Kidney epithelial cell (primary cell): Measurements from ENCODE around the gene BCAR1. TPM values are rescaled to one million over a fixed set of nuclear protein-coding genes. Genes with fewer than 3 reads are reported as not detected.
"Not testable (repeated sequence)": the region's sequence is repeated elsewhere in the genome, so short reads cannot be mapped to it uniquely, and the experiment has no call there.

Source experiments
- DNase-seq: peaks from one replicate; pipeline ENCODE4 v3.0.0-alpha.2; 2010; ENCODE audit warnings: low read depth
- H3K27me3 ChIP-seq: 2 replicates; pipeline ENCODE4 v1.6.0; 2011; ENCODE audit warnings: low read length; ENCODE audit not compliant: control insufficient read depth, insufficient read depth
- H3K36me3 ChIP-seq: 2 replicates; pipeline ENCODE4 v1.5.1; 2011; ENCODE audit warnings: low read length; ENCODE audit not compliant: control insufficient read depth, insufficient read depth
- H3K4me3 ChIP-seq: 2 replicates; pipeline ENCODE4 v1.5.1; 2011; ENCODE audit warnings: low read depth, mild to moderate bottlenecking, control low read depth, low read length
- CTCF ChIP-seq: IDR thresholded peaks from 2 replicates; pipeline ENCODE4 v1.5.1; 2011; ENCODE audit warnings: mild to moderate bottlenecking, moderate library complexity, low read length, control low read depth, inconsistent platforms; ENCODE audit not compliant: insufficient read depth, poor library complexity, severe bottlenecking
- total RNA-seq: library from RNA; depleted of rRNA; stranded (reverse); fragments of >200 nt; gene quantifications from 2 replicates; pipeline ENCODE4 v1.2.3, GENCODE V29; 2015

BCAR1 gene
- total RNA-seq, 1 donor from 2014 or later: 93.8 TPM

- H3K4me3 ChIP-seq, H3K27me3 ChIP-seq, DNase-seq, H3K36me3 ChIP-seq: not testable (repeated sequence)
These were observed 46.5 kb downstream of the BCAR1 start for GRCh38 chr16:75204905-75205304.

DNA sequence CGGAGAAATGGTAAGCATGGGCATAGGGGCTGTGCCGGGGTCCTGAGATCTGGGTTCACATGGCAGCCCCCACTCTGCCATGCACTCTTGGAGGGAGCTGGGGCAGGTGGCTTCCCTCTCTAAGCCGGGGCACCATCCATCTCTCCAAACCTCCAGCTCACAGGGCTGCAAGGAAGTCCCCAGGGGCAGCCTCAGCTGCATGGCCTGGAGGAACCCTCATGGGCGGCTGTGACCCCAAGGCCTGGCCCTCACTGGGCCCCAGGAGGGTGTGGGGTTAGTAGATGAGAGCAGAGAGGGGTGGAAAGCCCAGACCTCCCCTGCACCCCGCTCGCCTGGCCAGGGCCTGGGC is 47.0 kb downstream of the BCAR1 start:
- DNase-seq: no peak
- no peak for TF ChIP-seq CTCF
- Histone ChIP-seq H3K27me3 (no peaks in the 10 kb centered on the region), H3K4me3 (no peak overlapping the region), H3K36me3 (no peaks in the 10 kb centered on the region)

- DNase-seq: no peak
These were observed 47.6 kb downstream of the BCAR1 start for GRCh38 chr16:75203667-75204409.

DNA sequence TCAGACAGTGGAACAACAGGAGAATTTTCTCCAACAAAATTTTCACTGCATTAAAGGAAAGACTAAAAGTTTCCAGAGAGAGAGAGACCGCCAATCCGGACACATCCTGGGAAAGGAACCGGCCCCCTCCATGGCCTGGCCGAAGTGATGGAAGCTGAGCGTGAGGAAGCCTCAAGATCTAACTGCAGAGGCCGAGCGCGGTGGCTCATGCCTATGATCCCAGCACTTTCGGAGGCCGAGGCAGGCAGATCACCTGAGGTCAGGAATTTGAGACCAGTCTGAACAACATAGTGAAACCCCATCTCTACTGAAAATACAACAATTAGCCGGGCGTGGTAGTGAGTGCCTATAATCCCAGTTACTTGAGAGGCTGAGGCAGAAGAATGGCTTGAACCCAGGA is 48.3 kb downstream of the BCAR1 start:
- Histone ChIP-seq H3K36me3 (no peaks in the 10 kb centered on the region), H3K27me3 (peaks cover under 1% of the 10 kb centered on the region), H3K4me3 (no peak overlapping the region)
- TF ChIP-seq CTCF: no peak
- DNase-seq: no peak

More at GRCh38 chr16:75203667-75204409, 47.6 kb downstream of the BCAR1 start:
- Histone ChIP-seq H3K4me3 (no peak overlapping the region), H3K27me3 (no peaks in the 10 kb centered on the region), H3K36me3 (no peaks in the 10 kb centered on the region)
- TF ChIP-seq CTCF: no peak

- no peak for DNase-seq
- Histone ChIP-seq H3K4me3 (no peak overlapping the region), H3K27me3 (peaks cover 7% of the 10 kb centered on the region), H3K36me3 (no peaks in the 10 kb centered on the region)
- no peak for TF ChIP-seq CTCF
These were observed 49.3 kb downstream of the BCAR1 start for GRCh38 chr16:75202069-75202590.

- no peak overlapping the region for H3K4me3 ChIP-seq
These were observed 53.3 kb downstream of the BCAR1 start for GRCh38 chr16:75198135-75198600.

More at GRCh38 chr16:75198135-75198600, 53.3 kb downstream of the BCAR1 start:
- H3K27me3 ChIP-seq: peaks cover 16% of the 10 kb centered on the region
- no peak for TF ChIP-seq CTCF
- no peak for DNase-seq
- H3K36me3 ChIP-seq: no peaks in the 10 kb centered on the region
